Stimulated activated CD8-positive, alpha-beta memory T cell treated with anti-CD3 and anti-CD28 coated beads, Interleukin-12 subunit alpha, Interleukin-12 subunit beta, amount 100 ng/mL, for 1 hour (primary cell): ENCODE measurements around the gene RHNO1.
A peak's percentile ranks its signal among the peaks of the same experiment; 100 is the strongest.

Experiments used
- DNase-seq: peaks from one replicate; pipeline ENCODE4 v3.0.0-alpha.2; 2020; ENCODE audit warnings: low read depth

The RHNO1 gene, protein sequence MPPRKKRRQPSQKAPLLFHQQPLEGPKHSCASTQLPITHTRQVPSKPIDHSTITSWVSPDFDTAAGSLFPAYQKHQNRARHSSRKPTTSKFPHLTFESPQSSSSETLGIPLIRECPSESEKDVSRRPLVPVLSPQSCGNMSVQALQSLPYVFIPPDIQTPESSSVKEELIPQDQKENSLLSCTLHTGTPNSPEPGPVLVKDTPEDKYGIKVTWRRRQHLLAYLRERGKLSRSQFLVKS

DNA sequence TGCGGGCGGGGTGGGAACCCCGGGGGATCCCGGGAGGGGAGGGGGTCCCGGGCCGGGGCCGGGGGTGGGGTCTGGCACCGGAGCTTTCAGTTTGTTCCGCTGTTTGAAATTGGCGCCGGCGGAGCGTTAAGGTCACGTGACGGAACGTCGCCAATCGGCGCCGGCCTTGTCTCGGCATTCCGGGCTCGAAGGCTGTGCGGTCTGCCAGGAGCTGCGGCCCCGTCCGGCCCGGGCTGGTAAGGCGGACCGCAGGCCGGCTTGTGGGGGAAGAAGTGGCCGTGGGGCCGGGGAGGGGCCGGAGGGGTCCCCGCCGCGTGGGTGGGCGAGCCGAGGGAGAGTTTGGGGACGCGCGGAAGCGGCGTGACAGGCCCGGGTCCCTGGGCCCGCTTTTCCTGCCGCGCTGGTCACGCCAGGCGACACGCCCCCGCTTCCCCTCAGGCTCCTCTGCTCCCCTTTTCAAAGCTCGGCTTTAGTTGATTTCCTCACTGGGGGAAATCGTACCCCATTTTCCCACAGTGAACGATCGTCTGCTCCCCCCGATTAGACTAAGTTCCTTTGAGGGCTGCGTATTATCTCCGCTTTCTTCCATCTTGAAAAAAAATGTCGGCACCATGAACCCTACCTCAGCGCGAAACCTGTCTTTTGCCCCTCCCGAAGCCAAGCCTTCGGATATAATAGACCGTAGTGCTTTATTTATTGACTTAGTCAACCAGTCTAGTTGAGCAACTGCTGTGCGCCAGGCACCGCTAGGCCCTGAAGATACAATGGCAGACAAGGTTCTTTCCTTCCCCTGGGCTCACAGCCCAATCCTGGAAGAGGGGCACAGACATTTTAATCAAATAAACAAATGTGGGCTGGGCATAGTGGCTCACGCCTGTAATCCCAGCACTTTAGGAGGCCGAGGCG is at the start of gene RHNO1, which contains the start of gene FOXM1:
RHNO1 (plus strand) TSS at position 177 of the 906 bp plus-strand sequence. CDS start 8,144 bp downstream, outside the sequence.
FOXM1 (minus strand) TSS at position 128 of the 906 bp plus-strand sequence. CDS start 2,696 bp downstream, outside the sequence.
- DNase-seq: peak; percentile 79

DNA sequence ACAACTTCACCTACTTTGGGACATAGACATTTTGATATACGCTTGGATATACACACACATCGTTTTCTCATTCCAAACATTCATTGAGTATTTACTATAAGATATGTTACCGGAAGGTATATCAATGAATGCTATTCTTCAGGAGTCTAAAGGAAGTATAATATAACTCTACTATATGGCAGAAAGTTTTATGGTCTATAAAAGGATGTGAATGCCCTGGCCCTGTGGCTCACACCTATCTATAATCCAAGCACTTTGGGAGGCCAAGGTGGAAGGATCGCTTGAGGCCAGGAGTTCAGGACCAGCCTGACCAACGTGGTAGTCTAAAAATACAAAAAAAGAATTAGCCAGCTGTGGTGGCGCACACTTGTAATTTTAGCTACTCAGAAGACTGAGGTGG is 47.7 kb upstream of the RHNO1 start:
- no peak for DNase-seq

DNA sequence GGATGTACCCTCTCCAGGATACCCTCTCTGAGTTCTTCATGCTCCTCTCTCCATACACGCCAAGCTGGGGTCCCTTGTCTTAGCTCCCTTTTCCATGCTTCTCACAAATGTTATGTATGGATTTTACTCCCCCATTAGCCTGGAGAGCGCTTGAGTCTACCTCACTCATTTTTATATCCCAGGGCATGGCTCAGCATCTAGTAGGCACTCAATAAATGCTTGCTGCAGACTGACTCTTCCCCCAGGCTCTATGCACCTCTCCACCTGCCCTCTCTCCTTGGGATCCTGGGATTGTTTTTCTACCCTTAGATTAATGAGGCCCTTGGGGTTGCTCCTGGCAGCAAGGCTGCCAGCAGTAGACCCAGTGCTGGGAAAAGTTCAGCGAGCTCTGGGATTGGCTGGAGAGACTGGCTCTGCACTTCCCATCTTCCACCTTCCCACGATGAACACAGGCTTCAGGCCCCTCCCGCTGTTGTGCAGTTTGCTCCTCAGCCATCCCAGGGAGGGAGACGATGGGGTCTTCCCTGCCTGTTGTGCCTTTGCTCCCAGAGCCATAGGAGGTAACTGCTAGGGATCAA is 44.4 kb upstream of the RHNO1 start:
- no peak for DNase-seq

DNA sequence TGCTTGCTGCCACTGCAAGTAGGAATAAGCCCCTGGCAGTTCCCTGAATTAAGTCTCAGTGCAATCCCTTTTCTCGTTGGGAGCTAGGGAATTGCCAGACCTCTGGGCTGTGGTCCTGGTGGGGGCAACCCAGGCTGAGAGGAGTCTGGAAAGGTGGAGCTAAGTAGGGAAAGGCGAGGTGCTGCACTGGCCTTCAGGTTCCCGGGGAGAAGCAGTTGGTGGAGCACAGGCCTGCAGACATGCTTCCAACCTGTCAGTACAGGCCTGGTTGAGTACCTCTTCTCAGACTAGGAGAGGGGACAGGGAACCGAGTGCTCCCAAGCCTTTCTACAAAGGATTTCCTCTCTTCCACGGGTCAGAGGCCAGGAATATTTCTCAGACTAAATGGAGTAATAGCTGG is 43.7 kb upstream of the RHNO1 start:
- DNase-seq: no peak

DNA sequence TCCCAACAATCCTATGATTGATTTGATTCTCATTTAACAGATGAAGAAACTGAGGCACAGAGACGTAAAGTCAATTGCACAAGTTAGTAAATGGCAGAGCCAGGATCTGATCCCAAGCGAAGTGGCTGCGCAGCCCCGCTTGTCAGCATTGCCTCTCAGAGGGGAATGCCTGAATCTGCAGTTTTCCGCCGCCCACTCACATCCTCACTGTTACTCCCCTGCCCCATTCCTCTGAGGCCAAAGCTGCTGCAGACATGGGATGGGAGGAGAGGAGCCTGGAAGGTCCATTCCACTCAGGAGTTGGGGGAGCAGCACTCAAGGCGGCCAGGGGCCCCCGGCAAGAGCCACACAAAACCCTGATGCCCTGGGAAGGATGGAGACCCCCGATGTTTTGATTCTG is 43.2 kb upstream of the RHNO1 start:
- DNase-seq: no peak

DNA sequence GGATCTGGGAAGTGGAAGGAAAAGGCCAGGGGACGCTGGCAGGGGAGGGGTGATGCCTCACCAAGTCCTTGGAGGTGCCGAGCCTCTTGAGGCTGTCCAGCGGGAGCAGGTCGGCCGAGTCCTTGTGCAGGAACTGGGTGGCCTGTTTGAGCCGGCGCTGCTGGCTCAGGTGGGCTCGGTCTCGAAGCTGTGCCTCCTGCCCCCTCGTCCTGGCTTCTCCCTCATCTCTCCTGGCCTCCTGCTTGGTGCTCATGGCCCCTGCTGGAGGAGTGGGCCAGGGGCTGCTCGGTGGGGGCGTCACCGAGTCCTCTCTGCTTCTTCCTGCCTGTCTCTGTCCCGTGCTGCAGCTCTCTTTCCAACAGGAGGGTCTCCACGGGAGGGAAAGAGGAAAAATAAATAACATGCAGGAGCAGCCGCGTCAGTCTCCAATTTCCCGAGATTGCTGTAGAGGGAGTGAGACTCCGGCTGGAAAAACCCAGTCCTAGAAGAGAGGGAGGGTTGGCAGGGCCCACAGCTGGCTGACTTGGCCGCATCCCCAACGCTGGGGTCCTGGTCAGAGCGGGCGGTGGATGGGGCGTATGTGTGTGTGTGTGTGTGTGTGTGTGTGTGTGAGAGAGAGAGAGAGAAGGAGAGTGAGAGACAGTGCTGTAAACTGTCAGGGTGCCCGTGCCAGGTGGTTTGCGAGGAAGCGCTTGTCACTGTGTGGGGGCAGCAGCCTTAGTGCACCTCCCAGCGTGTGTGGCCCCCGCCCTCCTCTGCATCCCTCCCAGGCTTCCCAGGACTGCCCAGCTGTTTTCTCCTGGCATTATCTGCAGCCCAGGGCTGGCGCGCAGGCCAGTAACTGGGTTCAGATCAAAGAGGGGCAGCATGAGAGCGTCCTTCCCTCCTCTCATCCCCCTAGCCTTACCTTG is 42.2 kb upstream of the RHNO1 start, which contains the start of gene NRIP2:
NRIP2 (minus strand) TSS at position 455 of the 911 bp plus-strand sequence; CDS start at position 403, 52 bp downstream.
- DNase-seq: no peak

DNA sequence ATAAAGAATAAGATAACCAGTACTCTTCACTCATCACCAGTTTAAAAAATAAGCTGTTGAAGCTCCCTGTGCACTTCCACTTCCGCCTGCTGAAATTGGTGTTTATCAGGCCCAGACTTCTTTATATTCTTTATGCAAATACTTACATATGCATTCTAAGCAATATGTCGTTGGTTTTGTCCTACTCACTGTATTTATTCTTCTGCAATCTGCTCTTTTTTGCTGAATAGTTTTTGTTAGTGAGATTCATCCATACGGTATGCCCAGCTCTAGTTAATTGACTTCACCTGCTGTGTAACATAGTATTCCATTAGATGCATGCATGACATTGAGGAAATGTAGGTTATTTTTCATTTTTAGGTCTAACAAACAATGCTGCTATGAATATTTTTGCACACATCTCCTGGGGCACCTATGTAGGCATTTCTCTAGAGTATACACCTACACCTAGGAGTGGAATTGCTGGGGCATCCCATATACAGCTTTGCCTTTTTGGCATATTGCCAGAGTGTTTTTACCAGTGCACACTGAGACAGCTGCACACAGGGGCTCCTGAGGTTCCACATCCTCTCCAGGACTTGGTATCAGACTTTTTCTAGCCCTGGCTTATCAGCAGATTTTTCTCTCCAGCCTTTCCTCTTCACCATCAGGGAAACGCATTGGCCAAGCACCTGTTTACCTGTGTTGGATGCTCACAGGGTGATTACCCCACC is 41.2 kb upstream of the RHNO1 start:
- DNase-seq: no peak

DNA sequence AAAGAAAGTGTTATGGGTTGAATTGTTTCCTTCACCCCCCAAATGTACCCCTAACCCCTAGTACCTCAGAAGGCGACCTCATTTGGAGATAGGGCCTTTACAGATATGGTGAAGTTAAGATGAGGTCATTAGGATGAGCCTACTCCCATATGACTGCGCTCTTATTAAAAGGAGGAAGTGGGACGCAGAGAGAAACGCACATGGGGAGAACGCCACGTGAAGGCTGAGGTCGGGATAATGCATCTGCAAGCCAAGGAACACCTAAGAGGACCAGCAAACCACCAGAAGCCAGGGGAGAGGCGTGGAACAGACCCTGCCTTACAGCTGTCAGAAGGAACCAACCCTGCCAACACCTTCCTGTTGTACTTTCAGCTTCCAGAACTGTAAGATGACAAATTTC is 40.4 kb upstream of the RHNO1 start:
- no peak for DNase-seq

DNA sequence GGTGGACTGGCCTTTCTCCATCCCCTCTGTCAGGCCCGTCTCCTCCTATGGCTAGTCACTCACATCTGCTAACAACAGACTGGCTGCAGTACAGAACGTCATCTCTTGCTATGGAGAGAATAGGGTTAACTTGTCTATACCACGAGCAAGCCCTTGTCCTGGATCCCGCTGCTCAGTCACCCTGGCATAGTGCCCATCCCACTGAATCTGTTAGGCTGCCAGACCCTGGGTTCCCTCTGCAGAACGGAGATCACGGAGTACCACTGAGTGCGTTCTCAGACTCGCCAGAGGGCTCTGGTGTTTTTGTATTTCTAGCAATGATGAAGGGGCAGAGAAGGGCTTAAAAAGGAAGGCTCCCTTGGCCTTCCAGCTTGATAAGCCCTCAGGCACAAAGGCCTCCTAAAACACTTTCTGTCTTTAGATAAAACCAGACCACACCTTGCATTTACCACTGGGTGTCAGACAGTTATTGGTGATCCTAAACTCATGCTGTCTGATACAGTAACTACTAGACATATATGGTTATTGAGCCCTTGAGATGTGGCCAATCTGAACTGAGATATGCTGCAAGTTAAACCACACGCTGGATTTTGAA is 35.9 kb upstream of the RHNO1 start:
- no peak for DNase-seq

DNA sequence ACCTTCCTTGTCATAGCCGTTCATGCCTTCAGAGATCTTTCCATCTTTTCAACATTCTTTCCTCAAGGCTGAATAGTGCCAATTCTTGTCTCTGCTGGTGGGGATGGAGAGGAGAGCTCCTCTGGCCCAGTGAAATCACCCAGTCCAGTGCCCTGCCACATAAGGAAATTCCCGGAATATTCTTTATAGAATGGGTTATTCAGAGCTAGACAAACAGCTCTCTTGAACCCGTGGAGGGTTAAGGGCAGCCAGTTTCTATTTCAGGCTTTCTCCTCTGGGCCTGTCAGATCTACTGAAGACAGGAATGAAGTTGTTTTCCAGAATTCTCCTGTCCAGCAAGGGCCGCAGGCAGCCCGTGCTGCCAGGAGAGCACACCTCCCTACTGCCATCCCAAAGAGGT is 34.1 kb upstream of the RHNO1 start:
- no peak for DNase-seq

DNA sequence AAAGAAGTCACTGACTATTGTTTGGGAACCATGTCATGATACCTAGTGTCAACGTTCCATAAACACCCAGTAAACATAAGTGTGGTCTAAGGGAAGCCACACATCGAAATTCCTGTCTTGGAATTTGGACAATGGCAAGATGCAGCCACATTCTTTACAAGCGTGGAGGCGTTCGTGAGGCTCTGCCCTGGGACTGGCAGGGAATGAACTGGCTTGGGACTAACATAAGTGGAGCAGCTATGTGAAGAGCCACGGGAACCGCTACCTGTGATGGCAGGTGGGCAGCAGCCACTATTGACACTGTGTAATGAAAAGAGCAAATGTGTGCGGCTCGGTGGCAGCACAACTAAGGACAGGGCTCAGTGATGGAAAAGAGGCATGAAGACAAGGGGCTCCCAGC is 32.2 kb upstream of the RHNO1 start:
- no peak for DNase-seq

DNA sequence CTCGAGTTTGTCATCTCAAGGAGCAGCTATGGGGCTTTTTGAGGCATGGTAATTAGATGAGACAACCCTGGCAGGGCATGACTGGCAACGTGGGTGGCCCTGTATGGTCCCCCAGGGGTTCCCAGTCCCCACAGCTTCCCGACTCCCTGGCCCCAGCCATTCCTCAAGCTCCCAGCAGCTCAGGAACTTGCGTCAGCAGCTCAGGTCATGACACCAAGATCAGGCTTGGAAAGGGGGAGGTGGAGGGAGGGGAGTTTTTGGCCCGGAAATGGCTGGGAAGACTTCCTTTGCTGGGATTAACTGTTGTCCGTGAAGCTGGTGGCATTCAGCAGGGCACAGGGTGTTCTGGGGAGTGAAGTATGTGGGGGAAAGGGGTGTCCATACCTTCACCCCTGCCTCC is 31.7 kb upstream of the RHNO1 start:
- no peak for DNase-seq

DNA sequence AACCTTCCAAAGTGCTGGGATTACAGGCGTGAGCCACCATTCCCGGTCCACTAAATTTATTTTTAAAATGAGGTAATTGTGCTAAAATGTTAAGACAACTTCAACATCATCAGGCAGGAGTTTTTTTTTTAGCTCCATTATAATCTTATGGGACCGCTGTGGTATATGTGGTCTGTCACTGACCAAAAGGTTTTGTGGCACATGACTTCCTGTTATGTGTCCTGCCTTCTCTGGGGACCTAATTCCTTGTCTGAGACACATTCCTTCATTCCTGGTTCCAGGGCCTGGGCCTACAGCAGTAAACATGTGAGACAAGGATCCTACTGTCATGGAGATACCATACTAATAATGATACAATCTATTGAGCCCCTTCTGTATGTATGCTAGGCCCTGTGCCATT is 25.1 kb upstream of the RHNO1 start:
- no peak for DNase-seq

DNA sequence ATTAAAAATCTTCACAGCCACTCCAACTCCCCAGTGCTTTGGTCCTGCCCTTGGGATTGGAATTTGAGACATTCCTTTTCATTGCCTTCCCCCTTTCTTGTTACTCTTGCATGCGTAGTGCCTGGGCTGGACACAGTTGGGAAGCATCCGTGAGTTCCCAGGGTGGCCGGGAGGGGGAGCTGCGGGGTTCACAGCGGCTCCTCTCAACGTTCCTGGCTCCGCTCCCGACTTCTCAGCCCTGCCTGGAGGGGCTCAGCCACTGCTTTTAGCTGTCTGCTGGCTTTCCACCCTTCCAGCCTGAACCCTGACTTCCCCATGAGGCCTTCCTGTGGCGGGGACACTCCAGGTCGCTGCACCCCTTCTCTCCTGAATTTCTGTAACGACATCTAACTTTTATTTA is 23.4 kb upstream of the RHNO1 start:
- no peak for DNase-seq

DNA sequence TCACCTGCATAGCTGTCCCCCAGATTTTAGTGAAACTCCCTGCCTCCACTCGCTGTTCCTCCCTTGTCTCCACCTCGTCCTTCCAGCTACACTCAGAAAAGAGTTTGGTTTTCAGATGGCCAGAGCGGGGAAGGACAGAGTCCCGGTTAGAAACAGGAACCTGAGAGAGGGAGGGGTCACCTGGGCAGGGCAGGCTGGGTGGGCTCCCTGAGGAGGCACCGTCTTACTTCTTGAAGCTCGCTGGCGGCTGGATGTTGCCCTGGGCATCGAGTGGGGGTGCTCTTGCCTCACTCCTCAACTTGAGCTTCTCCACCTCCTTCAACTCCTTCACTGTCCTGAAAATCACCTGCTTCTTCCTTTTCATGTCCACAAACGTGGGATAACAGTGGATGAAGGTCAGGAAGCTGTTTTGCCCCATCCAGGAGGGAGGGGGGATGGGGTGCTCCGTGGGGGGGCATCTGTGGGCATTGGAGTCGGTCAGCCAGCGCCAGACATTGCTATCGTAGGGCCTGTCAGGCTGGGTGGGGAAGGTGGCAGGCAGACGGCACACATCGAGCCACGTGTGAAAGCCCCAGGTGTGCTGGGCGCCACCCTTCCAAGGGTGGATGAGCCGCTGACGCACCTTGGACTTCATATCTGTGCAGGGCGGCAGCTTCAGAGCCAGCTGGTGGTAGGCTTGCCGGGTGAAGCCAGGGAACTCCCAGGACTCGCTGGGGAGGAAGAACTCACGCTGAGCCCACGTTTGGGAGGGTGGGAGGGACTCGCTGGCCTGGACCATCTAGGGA is 22.2 kb upstream of the RHNO1 start:
- DNase-seq: no peak

DNA sequence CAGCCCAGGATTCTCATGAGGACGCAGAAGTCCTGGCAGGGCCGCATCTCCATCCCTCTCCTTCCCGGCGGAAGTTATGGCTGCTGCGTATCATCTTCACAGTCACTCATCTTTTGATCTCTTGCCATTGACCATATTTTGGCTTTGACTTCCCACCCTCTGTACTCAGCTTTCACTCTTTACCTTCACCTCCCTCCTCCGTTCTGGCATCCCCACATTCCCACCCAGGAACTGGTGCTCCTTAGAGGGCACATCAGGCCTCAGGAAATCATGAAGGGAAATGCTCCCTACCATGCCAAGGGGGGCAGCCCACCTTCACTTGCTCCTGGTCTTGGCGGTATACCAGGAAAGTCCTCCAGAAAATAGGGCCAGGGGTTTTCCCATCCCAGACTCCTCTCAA is 21.5 kb upstream of the RHNO1 start:
- DNase-seq: no peak

DNA sequence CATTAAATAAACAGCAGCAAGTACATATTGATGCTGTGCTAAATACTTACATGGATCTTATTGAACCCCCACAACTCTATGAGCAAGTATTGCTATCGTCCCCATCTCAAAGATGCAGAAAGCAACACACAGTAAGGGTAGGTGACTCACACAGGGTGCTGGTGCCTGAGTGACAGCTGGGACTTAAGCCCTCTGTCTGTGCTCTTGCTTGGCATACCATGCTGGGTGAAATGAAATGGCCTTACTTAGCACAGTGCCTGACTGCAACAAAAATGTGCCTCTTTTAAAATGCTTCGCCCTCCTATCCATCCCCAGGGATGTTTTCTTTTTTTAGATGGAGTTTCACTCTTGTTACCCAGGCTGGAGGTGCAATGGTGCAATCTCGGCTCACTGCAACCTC is 21.0 kb upstream of the RHNO1 start:
- DNase-seq: no peak

DNA sequence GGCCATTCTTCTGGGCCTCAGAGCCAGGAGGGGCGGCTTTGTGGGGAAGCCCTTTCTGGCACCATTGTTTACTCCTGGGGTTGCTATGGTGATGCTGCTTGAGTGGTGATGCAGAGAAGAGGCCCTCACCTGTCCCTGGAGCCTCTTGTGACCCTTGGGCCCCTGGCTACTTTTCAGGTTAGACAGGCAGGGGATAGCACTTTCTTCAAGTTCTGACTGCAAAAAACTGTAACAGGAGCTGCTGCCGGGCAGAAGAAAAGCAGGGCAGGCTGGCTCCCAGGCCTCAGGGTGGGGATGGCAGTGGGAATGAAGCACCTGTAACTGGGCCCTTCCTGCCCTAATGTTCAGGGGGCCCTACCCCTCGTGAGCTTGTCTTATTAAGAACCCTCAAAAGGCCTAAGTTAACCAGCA is 20.0 kb upstream of the RHNO1 start, which contains the start of gene TEX52:
TEX52 (minus strand) TSS at position 19 of the 411 bp plus-strand sequence; CDS start at position 6, 13 bp downstream.
- no peak for DNase-seq

DNA sequence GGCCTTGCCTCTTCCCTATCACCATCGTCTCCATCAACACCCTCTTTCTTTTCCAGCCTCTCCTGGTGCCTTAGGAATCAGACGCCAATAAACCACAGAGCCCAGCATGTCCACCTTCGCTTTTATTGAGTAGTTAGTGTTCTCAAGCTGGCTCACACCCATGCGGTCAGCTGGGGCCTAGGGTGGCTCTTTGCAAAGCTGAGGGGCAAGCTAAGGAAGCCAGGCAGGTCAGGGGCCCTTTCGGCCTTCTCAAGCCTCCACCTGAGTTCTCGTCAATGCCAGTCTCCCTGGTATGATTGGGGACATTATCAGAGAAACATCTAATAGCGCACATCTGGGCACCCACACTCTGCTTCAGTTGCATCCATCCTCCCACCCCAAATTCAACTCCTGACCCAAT is 19.4 kb upstream of the RHNO1 start:
- no peak for DNase-seq

DNA sequence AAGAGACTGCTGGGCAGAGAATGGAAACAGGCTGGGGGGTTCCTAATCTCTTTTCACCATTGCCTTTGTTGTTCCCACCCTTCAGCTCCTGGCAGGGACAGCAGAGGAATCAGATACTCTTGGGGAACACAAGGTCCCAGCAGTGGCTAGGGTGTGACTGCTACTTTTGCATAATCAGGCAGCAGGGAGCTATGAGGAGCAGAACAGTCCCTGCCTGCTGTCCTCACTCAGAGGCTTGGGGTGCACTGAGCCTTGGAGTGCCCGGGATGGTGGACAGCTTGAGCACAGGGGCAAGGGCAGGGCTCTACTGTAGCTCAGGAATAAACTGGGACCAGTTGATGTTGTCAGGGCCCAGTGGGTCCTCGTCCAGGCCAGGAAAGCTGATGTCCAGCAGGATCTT is 18.7 kb upstream of the RHNO1 start:
- DNase-seq: no peak
